Gastroesophageal sphincter (tissue), 3 donors: ENCODE data around the gene MGAT3.

Source experiments
- POLR2AphosphoS5 ChIP-seq: sonication (generic); formaldehyde crosslinking; IDR thresholded peaks from one replicate; pipeline ENCODE4 v1.6.1; 2017; ENCODE audit warnings: antibody characterized with exemption
- TF ChIP-seq, protein P1 (sequence below), 4 experiments: fragments of 200-600 bp in 2 of 4; fragments of 450-650 bp in 2 of 4; sonication (generic) in 1 of 4; IDR thresholded peaks; one replicate each; pipeline ENCODE4 v1.5.1; 2017 to 2019; ENCODE audit warnings: antibody characterized with exemption in 4 of 4, mild to moderate bottlenecking in 2 of 4, moderate library complexity in 2 of 4

GRCh38 chr22:39524753-39525657, 68.2 kb downstream of the MGAT3 start:
- TF ChIP-seq POLR2AphosphoS5 = no peak
- TF ChIP-seq, protein P1, sequence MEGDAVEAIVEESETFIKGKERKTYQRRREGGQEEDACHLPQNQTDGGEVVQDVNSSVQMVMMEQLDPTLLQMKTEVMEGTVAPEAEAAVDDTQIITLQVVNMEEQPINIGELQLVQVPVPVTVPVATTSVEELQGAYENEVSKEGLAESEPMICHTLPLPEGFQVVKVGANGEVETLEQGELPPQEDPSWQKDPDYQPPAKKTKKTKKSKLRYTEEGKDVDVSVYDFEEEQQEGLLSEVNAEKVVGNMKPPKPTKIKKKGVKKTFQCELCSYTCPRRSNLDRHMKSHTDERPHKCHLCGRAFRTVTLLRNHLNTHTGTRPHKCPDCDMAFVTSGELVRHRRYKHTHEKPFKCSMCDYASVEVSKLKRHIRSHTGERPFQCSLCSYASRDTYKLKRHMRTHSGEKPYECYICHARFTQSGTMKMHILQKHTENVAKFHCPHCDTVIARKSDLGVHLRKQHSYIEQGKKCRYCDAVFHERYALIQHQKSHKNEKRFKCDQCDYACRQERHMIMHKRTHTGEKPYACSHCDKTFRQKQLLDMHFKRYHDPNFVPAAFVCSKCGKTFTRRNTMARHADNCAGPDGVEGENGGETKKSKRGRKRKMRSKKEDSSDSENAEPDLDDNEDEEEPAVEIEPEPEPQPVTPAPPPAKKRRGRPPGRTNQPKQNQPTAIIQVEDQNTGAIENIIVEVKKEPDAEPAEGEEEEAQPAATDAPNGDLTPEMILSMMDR (IDR thresholded peaks at IDR 0.05) = no peak
